Keratinocyte (primary cell): ENCODE measurements around the gene C4orf50. TPM values are rescaled to one million over a fixed set of nuclear protein-coding genes. Genes with fewer than 3 reads are reported as not detected.

Experiments used
- DNase-seq: peaks from one replicate; pipeline ENCODE4 v3.0.0-alpha.2; 2011; ENCODE audit warnings: low read depth, missing footprints, low spot score
- FAIRE-seq: peaks from 2 replicates; lab custom pipeline; 2011; peaks lifted over from hg19 to GRCh38; lab: Jason Lieb, UNC
- H2AFZ ChIP-seq: 2 replicates; pipeline ENCODE4 v1.6.0; 2012; ENCODE audit warnings: low read length, control low read depth, inconsistent platforms; ENCODE audit not compliant: control insufficient read depth
- H3K27ac ChIP-seq: 2 replicates; pipeline ENCODE4 v1.5.1; 2011; ENCODE audit warnings: low read length; ENCODE audit not compliant: control insufficient read depth, insufficient read depth
- H3K27me3 ChIP-seq: 3 replicates; pipeline ENCODE4 v1.6.0; 2011; ENCODE audit warnings: low read length; ENCODE audit not compliant: control insufficient read depth, insufficient read depth; ENCODE audit errors: extremely low read depth
- H3K36me3 ChIP-seq, 2 experiments: 2 replicates in 1 of 2; 3 replicates in 1 of 2; pipeline ENCODE4 v1.5.1; 2011; ENCODE audit warnings: low read length in 2 of 2, mild to moderate bottlenecking in 1 of 2; ENCODE audit not compliant: control insufficient read depth in 2 of 2, insufficient read depth in 2 of 2; ENCODE audit errors: extremely low read depth in 1 of 2
- H3K4me1 ChIP-seq: 3 replicates; pipeline ENCODE4 v1.5.1; 2011; ENCODE audit warnings: low read length; ENCODE audit not compliant: control insufficient read depth, insufficient read depth; ENCODE audit errors: extremely low read depth
- H3K4me2 ChIP-seq: 3 replicates; pipeline ENCODE4 v1.6.0; 2011; ENCODE audit warnings: low read depth, low read length; ENCODE audit not compliant: control insufficient read depth, insufficient read depth; ENCODE audit errors: extremely low read depth
- H3K4me3 ChIP-seq, 3 experiments: fragments of 200-600 bp in 1 of 3; sonication (generic) in 1 of 3; 2 replicates in 2 of 3; 3 replicates in 1 of 3; pipeline ENCODE4 v1.5.1; 2011 to 2016; ENCODE audit warnings: low read length in 3 of 3, mild to moderate bottlenecking in 3 of 3, control low read depth in 2 of 3, inconsistent platforms in 1 of 3, low read depth in 1 of 3, mixed read lengths in 1 of 3, mixed run types in 1 of 3, moderate library complexity in 1 of 3; ENCODE audit not compliant: control insufficient read depth in 2 of 3, insufficient read depth in 2 of 3; ENCODE audit errors: extremely low read depth in 1 of 3
- H3K79me2 ChIP-seq: 2 replicates; pipeline ENCODE4 v1.6.0; 2012; ENCODE audit warnings: low read length; ENCODE audit not compliant: control insufficient read depth, insufficient read depth
- H3K9ac ChIP-seq: 3 replicates; pipeline ENCODE4 v1.6.0; 2011; ENCODE audit warnings: low read length; ENCODE audit not compliant: control insufficient read depth, insufficient read depth; ENCODE audit errors: extremely low read depth
- H3K9me1 ChIP-seq: 3 replicates; pipeline ENCODE4 v1.6.0; 2011; ENCODE audit warnings: low read length; ENCODE audit not compliant: control insufficient read depth, insufficient read depth; ENCODE audit errors: extremely low read depth
- H3K9me3 ChIP-seq: 2 replicates; pipeline ENCODE4 v1.5.1; 2012; ENCODE audit warnings: low read depth, low read length; ENCODE audit not compliant: control insufficient read depth
- H4K20me1 ChIP-seq: 3 replicates; pipeline ENCODE4 v1.6.0; 2011; ENCODE audit warnings: low read length; ENCODE audit not compliant: control insufficient read depth, insufficient read depth; ENCODE audit errors: extremely low read depth
- CTCF ChIP-seq, 3 experiments: IDR thresholded peaks in 1 of 3; conservative IDR thresholded peaks in 1 of 3; optimal IDR thresholded peaks in 1 of 3; 2 replicates in 2 of 3; 3 replicates in 1 of 3; pipeline versions ENCODE3 to v1.5.1; 2011; ENCODE audit warnings: low read length in 3 of 3, mild to moderate bottlenecking in 3 of 3, moderate library complexity in 2 of 3, control low read depth in 1 of 3, inconsistent platforms in 1 of 3; ENCODE audit not compliant: insufficient read depth in 2 of 3; ENCODE audit errors: extremely low read depth in 1 of 3
- EZH2 ChIP-seq: IDR thresholded peaks from one replicate; pipeline ENCODE4 v1.6.1; 2012; ENCODE audit warnings: inconsistent platforms, mild to moderate bottlenecking, low read length, moderate library complexity
- dilution Hi-C: fragments of 300-500 bp; cut with MboI; formaldehyde crosslinking; loops from one replicate; pipeline ENCODE4 v1.7.0; 2020; ENCODE audit warnings: low sequenced_read_pairs; ENCODE audit not compliant: extremely low pct_ligation_motif_present
- polyA plus RNA-seq, 5 experiments: library from polyadenylated mRNA; depleted of rRNA in 3 of 5; stranded (reverse) in 3 of 5; stranded (forward) in 1 of 5; unstranded in 1 of 5; fragments of >200 nt; gene quantifications; 1 replicate in 1 of 5; 2 replicates in 3 of 5; 3 replicates in 1 of 5; pipeline versions ENCODE4 v1.2.1 to v1.2.3, GENCODE V29; 2011 to 2012; ENCODE audit warnings: missing spikeins in 2 of 5, low read depth in 1 of 5, low replicate concordance in 1 of 5

The C4orf50 gene
- polyA plus RNA-seq, 1 donor (not counting 4 experiments of a cell fraction or from before 2014, with no cell fraction given) = not detected

- Histone ChIP-seq H3K27me3 (peaks cover 4% of the 10 kb centered on the region), H3K4me3 (no peak overlapping the region), H3K9me3 (no peaks in the 10 kb centered on the region), H3K27ac (no peak overlapping the region), H3K4me1 (no peaks in the 10 kb centered on the region), H4K20me1 (no peaks in the 10 kb centered on the region), H2AFZ (no peak overlapping the region), H3K9me1 (no peaks in the 10 kb centered on the region), H3K36me3 (no peaks in the 10 kb centered on the region), H3K4me2 (no peak overlapping the region), H3K9ac (no peak overlapping the region), H3K79me2 (no peaks in the 10 kb centered on the region)
- TF ChIP-seq EZH2 (no peak), CTCF (optimal IDR thresholded peaks at IDR 0.05 in 1 of 3, IDR thresholded peaks at IDR 0.05 in 1 of 3, conservative IDR thresholded peaks at IDR 0.05 in 1 of 3; ENCODE audit: extremely low read depth in 1 of 3, insufficient read depth in 2 of 3, low read length in 3 of 3) (no peak)
- dilution Hi-C loops = no loop called here
- no peak for FAIRE-seq
- no peak for DNase-seq
These were observed 84.0 kb downstream of the C4orf50 start for GRCh38 chr4:5933996-5934831.

GRCh38 chr4:5933116-5933515 lies 85.1 kb downstream of the C4orf50 start:
- H4K20me1 ChIP-seq = no peaks in the 10 kb centered on the region
- no peak overlapping the region for H2AFZ ChIP-seq
- H3K4me2 ChIP-seq = no peak overlapping the region
- H3K4me3 ChIP-seq = no peak overlapping the region
- no peak for DNase-seq
- peaks cover 4% of the 10 kb centered on the region for H3K27me3 ChIP-seq
- FAIRE-seq = no peak
- no peak overlapping the region for H3K9ac ChIP-seq
- dilution Hi-C loops = no loop called here
- H3K79me2 ChIP-seq = no peaks in the 10 kb centered on the region
- H3K27ac ChIP-seq = no peak overlapping the region
- TF ChIP-seq CTCF (optimal IDR thresholded peaks at IDR 0.05 in 1 of 3, IDR thresholded peaks at IDR 0.05 in 1 of 3, conservative IDR thresholded peaks at IDR 0.05 in 1 of 3; ENCODE audit: extremely low read depth in 1 of 3, insufficient read depth in 2 of 3, low read length in 3 of 3) (no peak), EZH2 (no peak)
- H3K9me3 ChIP-seq = no peaks in the 10 kb centered on the region
- no peaks in the 10 kb centered on the region for H3K4me1 ChIP-seq
- no peaks in the 10 kb centered on the region for H3K9me1 ChIP-seq
- no peaks in the 10 kb centered on the region for H3K36me3 ChIP-seq
